ENCODE measurements around the gene CDC14C.

Gene CDC14C

GRCh38 chr7:48976850-48977249 is 52.5 kb downstream of the CDC14C start:
- no peak for TF ChIP-seq ZFX (IDR thresholded peaks at IDR 0.05; ENCODE audit: borderline replicate concordance)
- TF ChIP-seq CTCF (IDR thresholded peaks at IDR 0.05): no peak
- H3K27ac ChIP-seq: no peak overlapping the region

Data from 22Rv1 (cell line).